Measurements from ENCODE around the gene VPS51.

DNA sequence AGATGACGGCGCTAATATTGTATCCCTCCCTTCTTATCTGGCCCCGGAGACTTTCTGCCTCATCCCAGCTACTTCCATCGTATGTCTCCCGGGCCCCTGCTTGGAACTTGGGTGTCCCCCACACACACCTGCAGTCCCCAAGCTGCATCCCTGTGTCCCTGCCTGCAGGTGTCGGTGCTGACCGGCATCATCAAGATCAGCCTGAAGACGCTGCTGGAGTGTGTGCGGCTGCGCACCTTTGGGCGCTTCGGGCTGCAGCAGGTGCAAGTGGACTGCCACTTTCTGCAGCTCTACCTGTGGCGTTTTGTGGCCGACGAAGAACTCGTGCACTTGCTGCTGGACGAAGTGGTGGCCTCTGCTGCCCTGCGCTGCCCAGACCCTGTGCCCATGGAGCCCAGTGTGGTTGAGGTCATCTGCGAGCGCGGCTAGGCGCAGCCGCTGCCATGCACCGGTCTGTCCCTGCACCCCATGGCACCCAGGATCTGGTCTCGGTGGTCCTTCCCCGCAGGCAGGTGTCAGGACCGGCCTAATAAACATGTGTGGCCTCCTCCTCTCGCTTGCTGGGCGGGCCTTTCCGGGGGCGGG, 15.2 kb downstream of the VPS51 start:
- no peak for TF ChIP-seq POLR2A (IDR thresholded peaks at IDR 0.05)
- no peak for TF ChIP-seq CTCF (IDR thresholded peaks at IDR 0.05)
